H1 (cell line): ENCODE data around the gene PTPRT. TPM values are rescaled to one million over a fixed set of nuclear protein-coding genes. Genes with fewer than 3 reads are reported as not detected.

ENCODE experiments used
- CTCF ChIA-PET: fragments of 300-600 bp; sonication (Branson Sonifier 250); formaldehyde crosslinking; loops from one replicate; lab custom pipeline; 2021; ENCODE audit not compliant: partially characterized antibody; lab: Charles Lee
- POLR2A ChIA-PET: fragments of 300-600 bp; sonication (Branson Sonifier 250); formaldehyde crosslinking; loops from one replicate; lab custom pipeline; 2021; ENCODE audit warnings: inconsistent platforms; ENCODE audit not compliant: partially characterized antibody; lab: Charles Lee
- DNase-seq, 2 experiments: peaks; one replicate each; pipeline versions ENCODE4 v3.0.0 to v3.0.0-alpha.2; 2010 to 2022; ENCODE audit warnings: low spot score in 2 of 2, low read depth in 1 of 2, mixed read lengths in 1 of 2
- FAIRE-seq: peaks from 2 replicates; lab custom pipeline; 2011; peaks lifted over from hg19 to GRCh38; lab: Jason Lieb, UNC
- H2AFZ ChIP-seq: 2 replicates; pipeline ENCODE4 v1.8.1; 2012; ENCODE audit warnings: low read length, inconsistent platforms
- H2AK5ac ChIP-seq: 2 replicates; pipeline ENCODE4 v1.6.1; 2013; ENCODE audit warnings: low read depth, low read length
- H2BK120ac ChIP-seq: replicated peaks from 2 replicates; pipeline ENCODE3; 2013; ENCODE audit warnings: low read depth, low read length, inconsistent platforms
- H2BK12ac ChIP-seq: 2 replicates; pipeline ENCODE4 v1.6.1; 2013; ENCODE audit warnings: low read depth, low read length
- H2BK15ac ChIP-seq: 2 replicates; pipeline ENCODE4 v1.6.1; 2013; ENCODE audit warnings: low read length
- H2BK20ac ChIP-seq: 2 replicates; pipeline ENCODE4 v1.6.1; 2013; ENCODE audit warnings: low read length
- H2BK5ac ChIP-seq: 2 replicates; pipeline ENCODE4 v1.6.1; 2013; ENCODE audit warnings: low read depth, low read length
- H3K14ac ChIP-seq: 2 replicates; pipeline ENCODE4 v1.6.1; 2013; ENCODE audit warnings: inconsistent platforms; ENCODE audit not compliant: insufficient read length
- H3K18ac ChIP-seq: 2 replicates; pipeline ENCODE4 v1.6.1; 2013; ENCODE audit warnings: low read length; ENCODE audit errors: extremely low read depth
- H3K23ac ChIP-seq: 2 replicates; pipeline ENCODE4 v1.6.1; 2013; ENCODE audit warnings: inconsistent platforms; ENCODE audit not compliant: insufficient read length
- H3K23me2 ChIP-seq: 2 replicates; pipeline ENCODE4 v1.6.1; 2013; ENCODE audit warnings: low read depth, low read length
- H3K27ac ChIP-seq: 2 replicates; pipeline ENCODE4 v1.6.1; 2011; ENCODE audit warnings: low read depth, low read length, inconsistent platforms
- H3K27me3 ChIP-seq, 4 experiments: replicated peaks in 1 of 4; 1 replicate in 1 of 4; 2 replicates in 3 of 4; pipeline versions ENCODE4 v1.6.1 to v1.8.1; 2011 to 2013; ENCODE audit warnings: low read length in 3 of 4, mild to moderate bottlenecking in 3 of 4, inconsistent platforms in 2 of 4, mixed read lengths in 2 of 4, moderate library complexity in 1 of 4; ENCODE audit not compliant: control insufficient read depth in 3 of 4, insufficient read depth in 3 of 4; ENCODE audit errors: extremely low read depth in 1 of 4
- H3K36me3 ChIP-seq, 4 experiments: 2 replicates each; pipeline versions ENCODE4 v1.6.1 to v1.8.1; 2011 to 2013; ENCODE audit warnings: mild to moderate bottlenecking in 4 of 4, low read length in 3 of 4, moderate library complexity in 2 of 4, control low read depth in 1 of 4, inconsistent platforms in 1 of 4; ENCODE audit not compliant: insufficient read depth in 4 of 4, control insufficient read depth in 2 of 4
- H3K4ac ChIP-seq: replicated peaks from 2 replicates; pipeline ENCODE3; 2013; ENCODE audit warnings: low read length, low read depth, mixed read lengths, inconsistent platforms; ENCODE audit not compliant: insufficient read length
- H3K4me1 ChIP-seq, 4 experiments: replicated peaks in 1 of 4; 1 replicate in 1 of 4; 2 replicates in 3 of 4; pipeline versions ENCODE4 v1.6.1 to v1.8.1; 2011 to 2013; ENCODE audit warnings: low read length in 3 of 4, inconsistent platforms in 2 of 4, mixed read lengths in 1 of 4; ENCODE audit not compliant: insufficient read depth in 4 of 4, control insufficient read depth in 3 of 4
- H3K4me2 ChIP-seq, 2 experiments: 2 replicates each; pipeline versions ENCODE4 v1.6.1 to v1.8.1; 2011 to 2013; ENCODE audit warnings: low read depth in 2 of 2, low read length in 2 of 2, control low read depth in 1 of 2, inconsistent platforms in 1 of 2, mild to moderate bottlenecking in 1 of 2; ENCODE audit not compliant: insufficient read depth in 1 of 2
- H3K4me3 ChIP-seq, 4 experiments: fragments of 200-600, 300-600 bp in 1 of 4; sonication (generic), shearing (Covaris generic), sonication (Bioruptor Twin) in 1 of 4; 2 replicates each; pipeline versions ENCODE4 v1.5.1 to v1.8.1; 2011 to 2016; ENCODE audit warnings: low read length in 4 of 4, low read depth in 3 of 4, control low read depth in 2 of 4, inconsistent platforms in 2 of 4, mild to moderate bottlenecking in 2 of 4, mixed read lengths in 1 of 4, moderate library complexity in 1 of 4; ENCODE audit not compliant: insufficient read depth in 2 of 4; ENCODE audit errors: extremely low read depth in 1 of 4
- H3K56ac ChIP-seq: replicated peaks from 2 replicates; pipeline ENCODE3; 2013; ENCODE audit warnings: low read depth, mild to moderate bottlenecking, mixed read lengths, low read length, inconsistent platforms; ENCODE audit not compliant: insufficient read length
- H3K79me1 ChIP-seq: 2 replicates; pipeline ENCODE4 v1.6.1; 2013; ENCODE audit warnings: low read depth, low read length, control low read depth
- H3K79me2 ChIP-seq, 2 experiments: 2 replicates each; pipeline versions ENCODE4 v1.6.1 to v1.8.1; 2012 to 2013; ENCODE audit warnings: low read length in 2 of 2, mild to moderate bottlenecking in 2 of 2, inconsistent platforms in 1 of 2; ENCODE audit not compliant: insufficient read depth in 2 of 2, control insufficient read depth in 1 of 2
- H3K9ac ChIP-seq, 4 experiments: replicated peaks in 1 of 4; 1 replicate in 1 of 4; 2 replicates in 3 of 4; pipeline versions ENCODE4 v1.6.1 to v1.8.1; 2011 to 2013; ENCODE audit warnings: low read depth in 3 of 4, low read length in 3 of 4, control low read depth in 2 of 4, mild to moderate bottlenecking in 2 of 4, moderate library complexity in 2 of 4, inconsistent platforms in 1 of 4; ENCODE audit errors: extremely low read depth in 1 of 4
- H3K9me3 ChIP-seq, 2 experiments: 2 replicates each; pipeline versions ENCODE4 v1.6.1 to v1.8.1; 2012 to 2013; ENCODE audit warnings: mild to moderate bottlenecking in 2 of 2, moderate library complexity in 2 of 2, control low read depth in 1 of 2, inconsistent platforms in 1 of 2, low read depth in 1 of 2, low read length in 1 of 2, mixed read lengths in 1 of 2; ENCODE audit not compliant: insufficient read depth in 2 of 2
- H4K20me1 ChIP-seq, 2 experiments: replicated peaks in 1 of 2; 2 replicates each; pipeline versions ENCODE3 to v1.8.1; 2011 to 2013; ENCODE audit warnings: inconsistent platforms in 2 of 2, low read length in 2 of 2, mild to moderate bottlenecking in 1 of 2; ENCODE audit not compliant: insufficient read depth in 2 of 2, control insufficient read depth in 1 of 2
- H4K5ac ChIP-seq: 2 replicates; pipeline ENCODE4 v1.6.1; 2013; ENCODE audit warnings: low read length, low read depth, mixed read lengths, inconsistent platforms; ENCODE audit not compliant: insufficient read length
- H4K8ac ChIP-seq: 2 replicates; pipeline ENCODE4 v1.8.0; 2013; ENCODE audit warnings: mild to moderate bottlenecking, moderate library complexity, low read length, inconsistent platforms; ENCODE audit not compliant: insufficient read depth; ENCODE audit errors: extremely low read depth
- H4K91ac ChIP-seq: replicated peaks from 2 replicates; pipeline ENCODE3; 2013; ENCODE audit warnings: low read length, mixed read lengths, inconsistent platforms; ENCODE audit not compliant: insufficient read length
- ASH2L ChIP-seq: fragments of 200-600, 300-600 bp; sonication (generic); IDR thresholded peaks from one replicate; pipeline ENCODE4 v1.7.1; 2017; ENCODE audit warnings: low read length
- ATF3 ChIP-seq: IDR thresholded peaks from 2 replicates; pipeline ENCODE4 v1.6.1; 2011; ENCODE audit warnings: low read depth, mild to moderate bottlenecking, low read length; ENCODE audit not compliant: insufficient read depth
- CBX5 ChIP-seq: fragments of 300-800, 300-1000 bp; sonication (generic); IDR thresholded peaks from 2 replicates; pipeline ENCODE4 v1.7.1; 2016; ENCODE audit warnings: antibody characterized with exemption, low read length, low read depth
- CTBP2 ChIP-seq: IDR thresholded peaks from 2 replicates; pipeline ENCODE4 v1.7.0; 2011; ENCODE audit warnings: borderline replicate concordance, mild to moderate bottlenecking, moderate library complexity, mixed read lengths, low read length; ENCODE audit not compliant: insufficient read depth, insufficient read length
- NRF1 ChIP-seq: IDR thresholded peaks from 2 replicates; pipeline ENCODE4 v1.6.1; 2011; ENCODE audit warnings: mild to moderate bottlenecking, low read depth, low read length, improper control_type of control experiment
- SP2 ChIP-seq: IDR thresholded peaks from 2 replicates; pipeline ENCODE4 v1.6.1; 2012; ENCODE audit warnings: mild to moderate bottlenecking, low read length, inconsistent platforms
- TBP ChIP-seq: IDR thresholded peaks from 2 replicates; pipeline ENCODE4 v1.6.1; 2011; ENCODE audit warnings: low read depth, low read length, improper control_type of control experiment
- WGBS, 2 experiments: shearing (Covaris generic) in 1 of 2; methylation state at CpG; one replicate each; pipeline versions ENCODE4 v1.1.6 to v1.1.7; 2013 to 2015; ENCODE audit warnings: low lambda C conversion rate in 2 of 2, mixed read lengths in 2 of 2, inconsistent platforms in 1 of 2, low coverage in 1 of 2, missing lambda C conversion rate in 1 of 2; ENCODE audit not compliant: insufficient replicate concordance in 2 of 2, insufficient coverage in 1 of 2, insufficient read length in 1 of 2; ENCODE audit errors: extremely low coverage in 1 of 2, missing lambda C conversion rate in 1 of 2; 5-methylcytosine and 5-hydroxymethylcytosine counted together
- polyA plus RNA-seq, 7 experiments: library from polyadenylated mRNA; depleted of rRNA in 3 of 7; stranded (reverse) in 5 of 7; unstranded in 2 of 7; fragments of >200 nt in 5 of 7; fragments of 200-250 nt in 2 of 7; gene quantifications; 1 replicate in 5 of 7; 2 replicates in 1 of 7; 4 replicates in 1 of 7; pipeline versions ENCODE4 v1.2.1 to v1.2.3, GENCODE V29; 2011 to 2013; ENCODE audit warnings: missing spikeins in 2 of 7, mixed read lengths in 2 of 7
- total RNA-seq: library from RNA; stranded (reverse); fragmentation: NEBNext Ultra II Directional; extraction: Animal tissue kit (Norgen Biotek cat#: 25700); gene quantifications from 2 replicates; pipeline ENCODE4 v1.2.1, GENCODE V29; 2021

Gene PTPRT
- total and polyA plus RNA-seq, 2 of the 8 experiments (the other 6 are each of a cell fraction or from before 2014, with no cell fraction given) = 0.33 to 1.8 TPM

- H4K91ac ChIP-seq = no peak overlapping the region
- H2BK5ac ChIP-seq = no peak overlapping the region
- no peak overlapping the region for H2BK12ac ChIP-seq
- H4K20me1 ChIP-seq = no peaks in the 10 kb centered on the region
- no peaks in the 10 kb centered on the region for H3K79me1 ChIP-seq
- no peaks in the 10 kb centered on the region for H3K27me3 ChIP-seq
- no peak overlapping the region for H4K8ac ChIP-seq
- H2AK5ac ChIP-seq = no peak overlapping the region
- H3K56ac ChIP-seq = no peak overlapping the region
- no peaks in the 10 kb centered on the region for H3K36me3 ChIP-seq
- H3K79me2 ChIP-seq = no peaks in the 10 kb centered on the region
- H2BK15ac ChIP-seq = no peak overlapping the region
- no peak overlapping the region for H2BK20ac ChIP-seq
- ChIA-PET CTCF (interaction anchor here (0.9 to 1.5 kb wide), 3 partner anchors 11 to 169 kb away, joined by 3 to 5 read pairs (median 4); no protein-coding TSS in a partner anchor), POLR2A (no interaction called here)
- DNase-seq (no peak), FAIRE-seq (no peak)
- no peak overlapping the region for H3K9ac ChIP-seq
- no peak overlapping the region for H3K18ac ChIP-seq
- H3K4me3 ChIP-seq = no peak overlapping the region
- no peaks in the 10 kb centered on the region for H3K23me2 ChIP-seq
- H3K4ac ChIP-seq = no peak overlapping the region
- no peak overlapping the region for H2BK120ac ChIP-seq
- no peak overlapping the region for H4K5ac ChIP-seq
- H3K27ac ChIP-seq = no peak overlapping the region
- H3K4me1 ChIP-seq = no peaks in the 10 kb centered on the region; a peak in 1 of 7 replicates
- H3K14ac ChIP-seq = no peak overlapping the region
- WGBS, 2 experiments = 91% methylated on average over 1 of the region's 1 CpG; no CpG with 5 or more reads in 1 of the 2 experiments
- no peak overlapping the region for H3K23ac ChIP-seq
- no peak overlapping the region for H2AFZ ChIP-seq
- H3K4me2 ChIP-seq = no peak overlapping the region
- no peaks in the 10 kb centered on the region for H3K9me3 ChIP-seq
- no peak for TF ChIP-seq ASH2L
- no peak for TF ChIP-seq NRF1
- no peak for TF ChIP-seq ATF3
- no peak for TF ChIP-seq CTBP2
- no peak for TF ChIP-seq CBX5
- no peak for TF ChIP-seq SP2
- no peak for TF ChIP-seq TBP
These were observed 167.1 kb downstream of the PTPRT start for GRCh38 chr20:43022568-43022967.
